Testis (tissue), 3 donors: Measurements from ENCODE around the gene TTLL11. TPM values are rescaled to one million over a fixed set of nuclear protein-coding genes. Genes with fewer than 3 reads are reported as not detected.

Experiments used
- DNase-seq: peaks from one replicate; pipeline ENCODE4 v3.0.0-alpha.2; 2019
- H3K27ac ChIP-seq, 2 donors: fragments of 200-600 bp; sonication (generic); one replicate each; pipeline ENCODE4 v1.5.1; 2019
- H3K27me3 ChIP-seq: fragments of 200-600 bp; sonication (generic); one replicate; pipeline ENCODE4 v1.5.1; 2019
- H3K36me3 ChIP-seq: fragments of 200-600 bp; sonication (generic); one replicate; pipeline ENCODE4 v1.5.1; 2017; ENCODE audit warnings: low read depth; ENCODE audit errors: missing control alignments
- H3K4me1 ChIP-seq: fragments of 200-600 bp; sonication (generic); one replicate; pipeline ENCODE4 v1.5.1; 2019
- H3K4me3 ChIP-seq, 2 donors: fragments of 200-600 bp; sonication (generic); one replicate each; pipeline ENCODE4 v1.5.1; 2017 to 2019
- H3K9me3 ChIP-seq: fragments of 200-600 bp; sonication (generic); one replicate; pipeline ENCODE4 v1.5.1; 2017
- CTCF ChIP-seq, 3 experiments: fragments of 450-650 bp in 2 of 3; fragments of 200-600 bp in 1 of 3; sonication (generic) in 1 of 3; IDR thresholded peaks; one replicate each; pipeline ENCODE4 v1.5.1; 2016 to 2019; ENCODE audit warnings: antibody characterized with exemption in 3 of 3, mild to moderate bottlenecking in 2 of 3, moderate library complexity in 1 of 3
- POLR2A ChIP-seq: fragments of 450-650 bp; IDR thresholded peaks from one replicate; pipeline ENCODE4 v1.6.1; 2017; ENCODE audit warnings: antibody characterized with exemption, mild to moderate bottlenecking, moderate library complexity
- WGBS, 2 donors: methylation state at CpG; one replicate each; pipeline ENCODE4 v1.1.5; 2018; 5-methylcytosine and 5-hydroxymethylcytosine counted together
- intact Hi-C: fragments of 100-400 bp; cut with DNase I; formaldehyde crosslinking; loops from one replicate; pipeline ENCODE4 v1.15.1; 2023; ENCODE audit warnings: low total_unique reads
- polyA plus RNA-seq: library from polyadenylated mRNA; stranded (reverse); fragments of 350-450 nt; fragmentation: Illumina TruSeq; extraction: RNeasy Lipid Tissue Mini Kit (QIAGEN cat#74804); gene quantifications from one replicate; pipeline ENCODE4 v1.2.3, GENCODE V29; 2014; ENCODE audit warnings: low read depth, low replicate concordance; ENCODE audit not compliant: insufficient read depth
- total RNA-seq, 2 donors: library from RNA; depleted of rRNA; stranded (reverse); fragments of >200 nt; gene quantifications; one replicate each; pipeline ENCODE4 v1.2.3, GENCODE V29; 2016

Gene TTLL11
- total and polyA plus RNA-seq, 3 donors from 2014 or later: 17.8 to 36.5 (median 19.8) TPM

- no peaks in the 10 kb centered on the region for H3K36me3 ChIP-seq
- H3K27me3 ChIP-seq: no peaks in the 10 kb centered on the region
- intact Hi-C loops: no loop called here
- H3K4me1 ChIP-seq: no peaks in the 10 kb centered on the region
- WGBS, 2 donors: 89 to 96% methylated on average over 15 of the region's 15 CpGs
- TF ChIP-seq CTCF (IDR thresholded peaks at IDR 0.05) (no peak), POLR2A (no peak)
- H3K4me3 ChIP-seq: no peak overlapping the region
- H3K27ac ChIP-seq: no peak overlapping the region
- DNase-seq: no peak
- no peaks in the 10 kb centered on the region for H3K9me3 ChIP-seq
Observed at GRCh38 chr9:121809356-121810050, 283.6 kb downstream of the TTLL11 start.

- no peak overlapping the region for H3K4me3 ChIP-seq
- no peaks in the 10 kb centered on the region for H3K36me3 ChIP-seq
- WGBS, 2 donors: 71 to 88% methylated on average over 3 to 4 of the region's 4 CpGs
- no peaks in the 10 kb centered on the region for H3K4me1 ChIP-seq
- no peaks in the 10 kb centered on the region for H3K9me3 ChIP-seq
- intact Hi-C loops: no loop called here
- no peak overlapping the region for H3K27ac ChIP-seq
- no peaks in the 10 kb centered on the region for H3K27me3 ChIP-seq
- no peak for DNase-seq
- TF ChIP-seq CTCF (IDR thresholded peaks at IDR 0.05) (no peak), POLR2A (no peak)
Observed at GRCh38 chr9:121808781-121809180, 284.3 kb downstream of the TTLL11 start.

- no peak overlapping the region for H3K27ac ChIP-seq
- no peak for TF ChIP-seq CTCF (IDR thresholded peaks at IDR 0.05)
- no peak for TF ChIP-seq POLR2A
- WGBS, 2 donors: 55 to 73% methylated on average over 16 of the region's 16 CpGs
- intact Hi-C loops: no loop called here
- H3K4me1 ChIP-seq: no peaks in the 10 kb centered on the region
- H3K36me3 ChIP-seq: no peaks in the 10 kb centered on the region
- no peak for DNase-seq
- no peaks in the 10 kb centered on the region for H3K27me3 ChIP-seq
- H3K4me3 ChIP-seq: no peak overlapping the region
- H3K9me3 ChIP-seq: no peaks in the 10 kb centered on the region
Observed at GRCh38 chr9:121807823-121808278, 285.3 kb downstream of the TTLL11 start.

GRCh38 chr9:121807069-121807822, 285.9 kb downstream of the TTLL11 start:
- no peak for TF ChIP-seq POLR2A
- TF ChIP-seq CTCF (IDR thresholded peaks at IDR 0.05): no peak
- no peak overlapping the region for H3K4me3 ChIP-seq
- WGBS, 2 donors: 61 to 91% methylated on average over 12 of the region's 12 CpGs
- H3K9me3 ChIP-seq: no peaks in the 10 kb centered on the region
- H3K27me3 ChIP-seq: no peaks in the 10 kb centered on the region
- intact Hi-C loops: no loop called here
- H3K27ac ChIP-seq: no peak overlapping the region
- DNase-seq: no peak
- no peaks in the 10 kb centered on the region for H3K4me1 ChIP-seq
- no peaks in the 10 kb centered on the region for H3K36me3 ChIP-seq
